ENCODE measurements around the gene GAS6.

The GAS6 gene

DNA sequence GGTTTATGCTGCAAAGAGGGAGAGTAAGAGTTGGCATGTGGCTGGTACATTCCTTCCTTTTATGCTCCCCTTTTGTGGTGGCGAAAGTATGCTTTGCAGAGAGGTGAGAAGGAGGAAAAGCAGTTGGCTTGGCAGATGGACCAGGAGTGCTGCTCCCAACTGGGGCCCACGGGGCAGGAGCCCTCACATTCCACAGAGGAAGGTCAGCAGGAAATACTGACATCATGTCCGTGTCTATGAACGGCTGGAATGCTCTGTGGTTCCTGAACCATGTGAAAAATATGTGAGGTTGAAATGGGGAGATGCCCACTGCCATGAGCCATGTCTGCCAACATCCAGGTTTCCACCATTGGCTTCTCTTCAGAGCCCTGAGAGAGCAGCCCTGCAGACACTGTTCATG is 33.3 kb upstream of the GAS6 start (continued):
- TF ChIP-seq, protein P1, sequence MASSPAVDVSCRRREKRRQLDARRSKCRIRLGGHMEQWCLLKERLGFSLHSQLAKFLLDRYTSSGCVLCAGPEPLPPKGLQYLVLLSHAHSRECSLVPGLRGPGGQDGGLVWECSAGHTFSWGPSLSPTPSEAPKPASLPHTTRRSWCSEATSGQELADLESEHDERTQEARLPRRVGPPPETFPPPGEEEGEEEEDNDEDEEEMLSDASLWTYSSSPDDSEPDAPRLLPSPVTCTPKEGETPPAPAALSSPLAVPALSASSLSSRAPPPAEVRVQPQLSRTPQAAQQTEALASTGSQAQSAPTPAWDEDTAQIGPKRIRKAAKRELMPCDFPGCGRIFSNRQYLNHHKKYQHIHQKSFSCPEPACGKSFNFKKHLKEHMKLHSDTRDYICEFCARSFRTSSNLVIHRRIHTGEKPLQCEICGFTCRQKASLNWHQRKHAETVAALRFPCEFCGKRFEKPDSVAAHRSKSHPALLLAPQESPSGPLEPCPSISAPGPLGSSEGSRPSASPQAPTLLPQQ (tag by site-specific recombination; IDR thresholded peaks at IDR 0.05) = no peak
- no peak for TF ChIP-seq ZNF707 (tag by site-specific recombination; IDR thresholded peaks at IDR 0.05)

DNA sequence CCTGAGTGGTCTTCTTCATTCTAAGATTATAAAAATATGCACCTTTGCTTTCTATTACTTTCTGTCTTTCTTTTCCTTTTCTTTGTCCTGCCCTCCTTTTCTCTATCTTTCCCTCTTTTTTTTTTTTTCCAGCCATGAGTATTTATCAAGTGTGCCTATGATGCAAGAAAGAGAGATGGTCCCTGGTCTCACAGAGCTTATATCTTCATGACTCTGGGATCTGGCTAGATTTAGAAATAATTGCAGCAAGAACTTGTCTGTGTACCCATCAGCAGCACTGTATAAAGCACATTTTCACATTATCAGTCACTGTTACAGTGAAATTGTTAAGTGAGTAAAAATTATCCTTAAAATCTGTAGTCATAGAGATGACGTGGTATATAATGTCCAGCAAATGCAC is 31.6 kb upstream of the GAS6 start:
- POLR2A ChIA-PET = interaction anchor here (0.7 kb wide), 1 partner anchor 101 kb away, joined by 3 read pairs; no protein-coding TSS in a partner anchor
- Histone ChIP-seq H3K36me3 (ENCODE audit: control insufficient read depth in 2 of 2, insufficient read depth in 1 of 2, low read length in 2 of 2) (no peaks in the 10 kb centered on the region), H3K27ac (ENCODE audit: extremely low read depth, low read depth, low read length) (no peak overlapping the region), H3K4me3 (ENCODE audit: low read depth, low read length) (no peak overlapping the region), H3K4me1 (ENCODE audit: control insufficient read depth, insufficient read depth, low read length) (no peaks in the 10 kb centered on the region), H3K9me3 (ENCODE audit: control insufficient read depth, insufficient read depth, low read depth, low read length) (no peaks in the 10 kb centered on the region)
- TF ChIP-seq HOXC10 (CRISPR knock-in tag; IDR thresholded peaks at IDR 0.05) (no peak), ZNF184 (tag by site-specific recombination; IDR thresholded peaks at IDR 0.05) (no peak), MEIS1 (CRISPR knock-in tag; IDR thresholded peaks at IDR 0.05; ENCODE audit: borderline replicate concordance) (no peak), ZNF610 (tag by site-specific recombination; IDR thresholded peaks at IDR 0.05; ENCODE audit: borderline replicate concordance) (no peak), ZNF335 (tag by site-specific recombination; conservative IDR thresholded peaks at IDR 0.05) (no peak), FEZF1 (tag by site-specific recombination; IDR thresholded peaks at IDR 0.05) (no peak), ZNF558 (tag by site-specific recombination; IDR thresholded peaks at IDR 0.05) (no peak), ZNF10 (tag by site-specific recombination; IDR thresholded peaks at IDR 0.05) (no peak), ZNF146 (tag by site-specific recombination; IDR thresholded peaks at IDR 0.05) (no peak), ZBTB48 (tag by site-specific recombination; IDR thresholded peaks at IDR 0.05) (no peak)
- TF ChIP-seq, protein P2, sequence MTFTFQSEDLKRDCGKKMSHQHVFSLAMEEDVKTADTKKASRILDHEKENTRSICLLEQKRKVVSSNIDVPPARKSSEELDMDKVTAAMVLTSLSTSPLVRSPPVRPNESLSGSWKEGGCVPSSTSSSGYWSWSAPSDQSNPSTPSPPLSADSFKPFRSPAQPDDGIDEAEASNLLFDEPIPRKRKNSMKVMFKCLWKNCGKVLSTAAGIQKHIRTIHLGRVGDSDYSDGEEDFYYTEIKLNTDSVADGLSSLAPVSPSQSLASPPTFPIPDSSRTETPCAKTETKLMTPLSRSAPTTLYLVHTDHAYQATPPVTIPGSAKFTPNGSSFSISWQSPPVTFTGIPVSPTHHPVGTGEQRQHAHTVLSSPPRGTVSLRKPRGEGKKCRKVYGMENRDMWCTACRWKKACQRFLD (tag by site-specific recombination; IDR thresholded peaks at IDR 0.05) = no peak
- CTCF ChIA-PET = interaction anchor here (0.6 kb wide), 1 partner anchor 38 kb away, joined by 6 read pairs; no protein-coding TSS in a partner anchor

DNA sequence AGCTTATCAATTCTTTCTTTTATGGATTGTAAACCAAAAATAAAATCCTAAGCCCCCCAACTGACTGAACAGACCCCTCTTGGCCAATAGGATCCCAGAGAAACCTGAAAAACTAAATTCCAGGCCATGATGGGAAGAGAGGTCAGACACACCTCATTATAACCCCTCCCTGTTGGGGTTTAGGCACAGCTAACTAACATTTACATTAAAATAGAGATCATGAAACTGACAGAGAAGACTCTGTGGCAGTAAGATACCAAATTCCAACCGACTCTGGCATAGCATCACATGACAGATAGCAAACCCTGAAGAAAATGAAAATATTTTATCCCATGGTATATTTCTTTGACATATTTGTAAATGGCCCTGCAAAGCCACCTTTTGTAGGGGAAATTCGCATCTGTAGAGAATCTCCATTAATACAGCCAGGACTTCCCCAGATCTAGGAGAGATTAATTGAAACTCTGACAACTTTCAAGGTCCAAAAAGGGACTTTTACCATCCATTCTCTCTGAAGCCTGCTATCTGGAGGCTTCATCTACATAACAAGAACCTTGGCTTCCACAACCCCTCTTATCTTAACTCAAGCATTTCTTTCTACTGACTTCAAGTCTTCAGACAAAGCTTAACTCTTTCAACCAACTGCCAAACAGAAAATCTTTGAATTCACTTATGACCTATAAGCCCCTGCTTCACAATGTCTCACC is 27.1 kb upstream of the GAS6 start:
- no peaks in the 10 kb centered on the region for H3K9me3 ChIP-seq (ENCODE audit: control insufficient read depth, insufficient read depth, low read depth, low read length)
- no peak for TF ChIP-seq ZNF707 (tag by site-specific recombination; IDR thresholded peaks at IDR 0.05)
- TF ChIP-seq ZNF239 (tag by site-specific recombination; IDR thresholded peaks at IDR 0.05) = no peak
- TF ChIP-seq ZNF830 (tag by site-specific recombination; IDR thresholded peaks at IDR 0.05; ENCODE audit: low read depth) = no peak
- no peak for TF ChIP-seq ZNF561 (tag by site-specific recombination; IDR thresholded peaks at IDR 0.05; ENCODE audit: borderline replicate concordance)
- no peak for TF ChIP-seq ZNF426 (tag by site-specific recombination; IDR thresholded peaks at IDR 0.05)
- TF ChIP-seq, protein P3, sequence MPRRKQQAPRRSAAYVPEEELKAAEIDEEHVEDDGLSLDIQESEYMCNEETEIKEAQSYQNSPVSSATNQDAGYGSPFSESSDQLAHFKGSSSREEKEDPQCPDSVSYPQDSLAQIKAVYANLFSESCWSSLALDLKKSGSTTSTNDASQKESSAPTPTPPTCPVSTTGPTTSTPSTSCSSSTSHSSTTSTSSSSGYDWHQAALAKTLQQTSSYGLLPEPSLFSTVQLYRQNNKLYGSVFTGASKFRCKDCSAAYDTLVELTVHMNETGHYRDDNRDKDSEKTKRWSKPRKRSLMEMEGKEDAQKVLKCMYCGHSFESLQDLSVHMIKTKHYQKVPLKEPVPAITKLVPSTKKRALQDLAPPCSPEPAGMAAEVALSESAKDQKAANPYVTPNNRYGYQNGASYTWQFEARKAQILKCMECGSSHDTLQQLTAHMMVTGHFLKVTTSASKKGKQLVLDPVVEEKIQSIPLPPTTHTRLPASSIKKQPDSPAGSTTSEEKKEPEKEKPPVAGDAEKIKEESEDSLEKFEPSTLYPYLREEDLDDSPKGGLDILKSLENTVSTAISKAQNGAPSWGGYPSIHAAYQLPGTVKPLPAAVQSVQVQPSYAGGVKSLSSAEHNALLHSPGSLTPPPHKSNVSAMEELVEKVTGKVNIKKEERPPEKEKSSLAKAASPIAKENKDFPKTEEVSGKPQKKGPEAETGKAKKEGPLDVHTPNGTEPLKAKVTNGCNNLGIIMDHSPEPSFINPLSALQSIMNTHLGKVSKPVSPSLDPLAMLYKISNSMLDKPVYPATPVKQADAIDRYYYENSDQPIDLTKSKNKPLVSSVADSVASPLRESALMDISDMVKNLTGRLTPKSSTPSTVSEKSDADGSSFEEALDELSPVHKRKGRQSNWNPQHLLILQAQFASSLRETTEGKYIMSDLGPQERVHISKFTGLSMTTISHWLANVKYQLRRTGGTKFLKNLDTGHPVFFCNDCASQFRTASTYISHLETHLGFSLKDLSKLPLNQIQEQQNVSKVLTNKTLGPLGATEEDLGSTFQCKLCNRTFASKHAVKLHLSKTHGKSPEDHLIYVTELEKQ (tag by site-specific recombination; IDR thresholded peaks at IDR 0.05; ENCODE audit: borderline replicate concordance) = no peak
- no peak for TF ChIP-seq ZBTB8A (tag by site-specific recombination; IDR thresholded peaks at IDR 0.05)
- TF ChIP-seq ZNF624 (tag by site-specific recombination; IDR thresholded peaks at IDR 0.05) = no peak
- TF ChIP-seq, protein P4, sequence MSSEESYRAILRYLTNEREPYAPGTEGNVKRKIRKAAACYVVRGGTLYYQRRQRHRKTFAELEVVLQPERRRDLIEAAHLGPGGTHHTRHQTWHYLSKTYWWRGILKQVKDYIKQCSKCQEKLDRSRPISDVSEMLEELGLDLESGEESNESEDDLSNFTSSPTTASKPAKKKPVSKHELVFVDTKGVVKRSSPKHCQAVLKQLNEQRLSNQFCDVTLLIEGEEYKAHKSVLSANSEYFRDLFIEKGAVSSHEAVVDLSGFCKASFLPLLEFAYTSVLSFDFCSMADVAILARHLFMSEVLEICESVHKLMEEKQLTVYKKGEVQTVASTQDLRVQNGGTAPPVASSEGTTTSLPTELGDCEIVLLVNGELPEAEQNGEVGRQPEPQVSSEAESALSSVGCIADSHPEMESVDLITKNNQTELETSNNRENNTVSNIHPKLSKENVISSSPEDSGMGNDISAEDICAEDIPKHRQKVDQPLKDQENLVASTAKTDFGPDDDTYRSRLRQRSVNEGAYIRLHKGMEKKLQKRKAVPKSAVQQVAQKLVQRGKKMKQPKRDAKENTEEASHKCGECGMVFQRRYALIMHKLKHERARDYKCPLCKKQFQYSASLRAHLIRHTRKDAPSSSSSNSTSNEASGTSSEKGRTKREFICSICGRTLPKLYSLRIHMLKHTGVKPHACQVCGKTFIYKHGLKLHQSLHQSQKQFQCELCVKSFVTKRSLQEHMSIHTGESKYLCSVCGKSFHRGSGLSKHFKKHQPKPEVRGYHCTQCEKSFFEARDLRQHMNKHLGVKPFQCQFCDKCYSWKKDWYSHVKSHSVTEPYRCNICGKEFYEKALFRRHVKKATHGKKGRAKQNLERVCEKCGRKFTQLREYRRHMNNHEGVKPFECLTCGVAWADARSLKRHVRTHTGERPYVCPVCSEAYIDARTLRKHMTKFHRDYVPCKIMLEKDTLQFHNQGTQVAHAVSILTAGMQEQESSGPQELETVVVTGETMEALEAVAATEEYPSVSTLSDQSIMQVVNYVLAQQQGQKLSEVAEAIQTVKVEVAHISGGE (tag by site-specific recombination; conservative IDR thresholded peaks at IDR 0.05; ENCODE audit: low read depth) = no peak
- TF ChIP-seq, protein P5, sequence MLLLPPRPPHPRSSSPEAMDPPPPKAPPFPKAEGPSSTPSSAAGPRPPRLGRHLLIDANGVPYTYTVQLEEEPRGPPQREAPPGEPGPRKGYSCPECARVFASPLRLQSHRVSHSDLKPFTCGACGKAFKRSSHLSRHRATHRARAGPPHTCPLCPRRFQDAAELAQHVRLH (tag by site-specific recombination; IDR thresholded peaks at IDR 0.05) = no peak
- no peak overlapping the region for H3K4me3 ChIP-seq (ENCODE audit: low read depth, low read length)
- POLR2A ChIA-PET = no interaction called here
- no peaks in the 10 kb centered on the region for H3K4me1 ChIP-seq (ENCODE audit: control insufficient read depth, insufficient read depth, low read length)
- no peaks in the 10 kb centered on the region for H3K36me3 ChIP-seq (ENCODE audit: control insufficient read depth in 2 of 2, insufficient read depth in 1 of 2, low read length in 2 of 2)
- CTCF ChIA-PET = interaction anchor here (0.8 kb wide), 1 partner anchor 132 kb away, joined by 3 read pairs; the partner anchor contains the start of gene TMEM255B
- no peak overlapping the region for H3K27ac ChIP-seq (ENCODE audit: extremely low read depth, low read depth, low read length)

All from HEK293 (cell line).